COR-L47 (cell line): ENCODE measurements around the gene CDNF.
"Not testable (repeated sequence)": the region's sequence is repeated elsewhere in the genome, so short reads cannot be mapped to it uniquely, and the experiment has no call there.

Experiments used
- DNase-seq: peaks from one replicate; lab custom pipeline; 2025; lab: John Stamatoyannopoulos, UW

The CDNF gene

DNA sequence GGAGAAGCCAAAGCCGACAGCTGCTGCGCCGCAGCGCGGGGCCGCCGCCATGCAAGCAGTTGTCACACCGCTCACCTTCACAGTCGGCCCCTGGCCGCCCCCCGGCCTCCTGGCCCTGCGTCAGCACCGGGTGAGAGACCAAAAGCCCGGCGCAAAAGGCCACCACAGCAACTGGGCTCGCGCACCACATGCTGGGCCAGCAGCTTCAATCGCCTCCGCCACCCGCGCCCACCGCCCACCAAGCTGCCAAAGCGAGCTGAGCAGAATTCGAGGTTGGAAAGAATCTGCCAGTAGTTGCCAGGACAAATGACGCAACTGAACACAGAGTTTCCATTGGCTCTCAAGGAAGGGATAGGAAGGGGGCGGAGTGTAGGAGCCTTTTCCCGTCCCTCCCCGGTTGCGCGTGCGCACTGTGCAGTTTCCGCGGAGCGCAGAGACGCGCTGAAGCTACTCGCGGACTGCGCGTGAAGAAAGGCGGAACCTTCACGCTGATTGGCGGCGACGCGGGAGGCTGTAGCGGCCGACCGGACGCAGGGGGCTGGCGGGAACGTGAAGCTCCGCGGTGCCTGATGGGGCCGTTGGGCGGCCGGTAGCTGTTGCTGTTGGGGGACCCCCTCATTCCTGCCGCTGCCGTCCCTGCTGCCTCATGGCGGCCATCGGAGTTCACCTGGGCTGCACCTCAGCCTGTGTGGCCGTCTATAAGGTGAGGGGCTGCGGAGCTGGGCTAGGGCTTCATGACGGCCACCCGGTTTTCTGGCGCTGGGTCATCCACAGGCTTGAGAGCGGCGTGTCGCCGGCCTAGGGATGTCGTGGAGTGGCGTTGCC lies at the start of gene CDNF, which contains the start of the genes HSPA14 and MSANTD7:
Gene CDNF (minus strand): TSS at position 281 of the 825 bp plus-strand sequence. CDS start 91 bp downstream, at position 190.
Gene HSPA14 (plus strand): TSS at position 550 of the 825 bp plus-strand sequence. CDS start 97 bp downstream, at position 647.
Gene MSANTD7 (plus strand): TSS at position 550 of the 825 bp plus-strand sequence. CDS start 3,979 bp downstream, outside the sequence.
- DNase-seq = peak; percentile 91

- no peak for DNase-seq
Measured at GRCh38 chr10:14884082-14884481, 46.2 kb upstream of the CDNF start.

DNA sequence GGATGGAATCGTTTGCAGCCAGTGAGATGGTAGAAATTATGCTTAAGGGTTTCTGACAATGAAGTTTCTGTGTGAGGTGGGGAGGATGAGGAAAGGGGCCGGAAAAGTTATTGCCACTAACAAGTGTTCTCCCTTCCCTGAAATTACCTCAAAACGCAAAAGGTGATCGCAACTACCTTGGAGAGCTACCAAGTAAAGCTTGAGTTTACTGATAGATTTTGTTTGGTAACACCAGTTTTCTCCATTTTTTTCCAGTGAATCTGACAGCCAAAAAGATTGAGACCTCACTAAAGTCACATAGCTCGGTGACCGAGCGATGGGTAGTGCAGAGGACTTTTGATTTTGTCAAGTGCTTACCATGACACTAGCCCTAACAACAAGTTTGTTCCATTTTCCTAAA lies 42.4 kb upstream of the CDNF start:
- DNase-seq = no peak

DNA sequence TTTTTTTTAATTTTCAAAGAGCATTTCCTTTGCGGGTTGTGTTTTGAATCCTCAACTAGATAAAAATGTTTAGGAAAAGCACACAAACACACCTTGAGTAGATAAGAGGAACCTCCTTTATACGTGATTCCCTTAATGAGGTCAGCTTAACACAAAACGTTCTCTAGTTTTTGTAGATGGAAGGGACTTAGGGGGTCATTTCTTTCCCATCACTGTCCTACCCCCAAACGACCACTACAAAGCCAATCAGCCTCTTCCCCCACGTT lies 42.0 kb upstream of the CDNF start:
- no peak for DNase-seq

GRCh38 chr10:14879124-14879927 lies 41.5 kb upstream of the CDNF start:
- no peak for DNase-seq

GRCh38 chr10:14878266-14879123 lies 40.7 kb upstream of the CDNF start, which contains the start of gene SUV39H2:
TSS of gene SUV39H2 (plus strand) at chr10:14878866. CDS start at chr10:14878889, 23 bp downstream.
- DNase-seq = peak; percentile 79

DNA sequence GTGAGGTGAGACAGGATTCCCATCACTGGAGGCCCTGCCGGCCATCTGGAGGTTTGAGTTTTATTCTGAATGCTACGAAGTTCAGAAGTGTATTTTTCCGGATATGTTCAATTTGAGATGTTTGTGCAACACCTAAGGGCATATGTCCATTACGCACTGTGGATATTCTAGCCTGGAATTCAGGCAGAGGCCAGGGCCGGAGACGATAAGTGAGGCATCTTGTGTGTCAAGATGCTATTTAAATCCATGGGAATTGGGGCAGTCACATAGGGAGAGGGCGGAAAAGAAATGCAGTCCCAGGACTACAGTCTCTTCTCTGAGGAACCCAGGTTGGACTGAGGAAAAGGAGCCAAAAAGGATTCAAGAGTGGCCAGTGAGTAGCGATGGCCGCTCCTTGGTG lies 38.9 kb upstream of the CDNF start:
- no peak for DNase-seq

- no peak for DNase-seq
Measured at GRCh38 chr10:14875941-14876340, 38.1 kb upstream of the CDNF start.

GRCh38 chr10:14873090-14873760 lies 35.4 kb upstream of the CDNF start:
- no peak for DNase-seq

DNA sequence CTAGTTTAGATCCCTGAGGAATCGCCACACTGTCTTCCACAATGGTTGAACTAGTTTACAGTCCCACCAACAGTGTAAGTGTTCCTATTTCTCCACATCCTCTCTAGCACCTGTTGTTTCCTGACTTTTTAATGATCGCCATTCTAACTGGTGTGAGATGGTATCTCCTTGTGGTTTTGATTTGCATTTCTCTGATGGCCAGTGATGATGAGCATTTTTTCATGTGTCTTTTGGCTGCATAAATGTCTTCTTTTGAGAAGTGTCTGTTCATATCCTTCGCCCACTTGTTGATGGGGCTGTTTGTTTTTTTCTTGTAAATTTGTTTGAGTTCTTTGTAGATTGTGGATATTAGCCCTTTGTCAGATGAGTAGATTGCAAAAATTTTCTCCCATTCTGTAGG lies 27.0 kb upstream of the CDNF start:
- not testable (repeated sequence) for DNase-seq

GRCh38 chr10:14864466-14864865 lies 26.6 kb upstream of the CDNF start:
- not testable (repeated sequence) for DNase-seq

DNA sequence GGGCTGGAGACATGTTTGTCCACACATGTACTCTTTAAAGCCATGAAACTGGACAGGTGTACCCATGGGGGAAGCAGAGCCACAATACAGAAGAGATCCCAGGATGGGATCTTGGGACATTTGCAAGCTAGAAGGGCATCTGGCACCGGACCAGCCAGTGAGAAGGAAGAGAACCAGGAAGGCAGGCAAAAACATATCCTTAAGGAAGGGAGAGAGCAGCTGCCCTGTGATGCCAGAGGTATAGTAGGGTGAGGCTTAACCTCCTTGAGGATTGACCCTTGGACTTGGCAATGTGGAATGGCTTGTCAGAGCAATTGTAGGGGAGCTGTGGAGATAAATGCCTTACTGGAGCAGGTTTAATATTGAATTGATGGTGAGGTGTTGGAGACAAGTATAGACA lies 23.0 kb upstream of the CDNF start:
- DNase-seq = no peak

GRCh38 chr10:14859775-14860174 lies 21.9 kb upstream of the CDNF start:
- no peak for DNase-seq

- DNase-seq = no peak
Measured at GRCh38 chr10:14859043-14859442, 21.2 kb upstream of the CDNF start.

- no peak for DNase-seq
Measured at GRCh38 chr10:14858338-14858960, 20.6 kb upstream of the CDNF start.

GRCh38 chr10:14855453-14855852 lies 17.6 kb upstream of the CDNF start:
- DNase-seq = no peak

- no peak for DNase-seq
Measured at GRCh38 chr10:14852236-14852635, 14.4 kb upstream of the CDNF start.

DNA sequence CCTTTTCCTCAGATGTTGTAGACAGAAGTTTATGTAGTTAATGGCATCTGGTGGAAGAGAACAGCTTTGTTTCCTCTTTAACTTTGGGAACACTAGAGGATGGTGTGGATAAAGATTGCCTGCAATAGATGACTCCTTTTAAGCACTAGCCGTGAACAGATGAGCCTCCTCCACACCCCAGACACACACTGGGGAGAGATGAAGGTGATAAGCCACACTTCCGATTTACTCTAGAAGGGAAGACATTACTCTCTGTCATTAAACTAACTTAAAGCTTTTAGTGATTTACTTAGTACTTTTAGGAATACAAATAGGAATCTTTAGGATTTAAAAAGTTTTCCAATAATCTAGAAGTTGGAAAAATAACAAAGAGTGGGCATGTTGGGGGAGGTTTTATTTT lies 7.1 kb upstream of the CDNF start:
- DNase-seq = no peak

GRCh38 chr10:14843327-14843988 lies 5.6 kb upstream of the CDNF start:
- no peak for DNase-seq

- no peak for DNase-seq
Measured at GRCh38 chr10:14840178-14840577, 2.3 kb upstream of the CDNF start.
